Ovary (tissue), 9 donors: ENCODE data around the gene SAMM50. TPM values are rescaled to one million over a fixed set of nuclear protein-coding genes. Genes with fewer than 3 reads are reported as not detected.
A peak's percentile ranks its signal among the peaks of the same experiment; 100 is the strongest.

Source experiments
- DNase-seq, 5 donors: peaks; one replicate each; pipeline ENCODE4 v3.0.0-alpha.2; 2019 to 2020
- H3K27ac ChIP-seq, 2 donors: fragments of 200-600 bp; one replicate each; pipeline versions ENCODE4 v1.5.1 to v1.8.0; 2019 to 2022
- H3K27me3 ChIP-seq: fragments of 200-600 bp; one replicate; pipeline ENCODE4 v1.8.0; 2022
- H3K36me3 ChIP-seq: fragments of 200-600 bp; sonication (generic); one replicate; pipeline ENCODE4 v1.5.1; 2019
- H3K4me1 ChIP-seq: one replicate; pipeline ENCODE4 v1.8.1; 2013; ENCODE audit warnings: mild to moderate bottlenecking, moderate library complexity; ENCODE audit not compliant: insufficient read depth
- H3K4me3 ChIP-seq: fragments of 200-600 bp; sonication (generic); one replicate; pipeline ENCODE4 v1.5.1; 2017
- H3K9me3 ChIP-seq, 2 donors: fragments of 200-600 bp in 1 of 2; sonication (generic) in 1 of 2; one replicate each; pipeline versions ENCODE4 v1.5.1 to v1.8.1; 2013 to 2019; ENCODE audit warnings: mild to moderate bottlenecking in 1 of 2, moderate library complexity in 1 of 2
- CTCF ChIP-seq, 3 donors: fragments of 450-650 bp in 2 of 3; fragments of 200-600 bp in 1 of 3; IDR thresholded peaks; one replicate each; pipeline versions ENCODE4 v1.5.1 to v1.8.0; 2016 to 2022; ENCODE audit warnings: antibody characterized with exemption in 3 of 3, mild to moderate bottlenecking in 1 of 3
- EP300 ChIP-seq: sonication (generic); formaldehyde crosslinking; IDR thresholded peaks from one replicate; pipeline ENCODE4 v1.6.1; 2017; ENCODE audit warnings: antibody characterized with exemption
- POLR2A ChIP-seq: fragments of 450-650 bp; IDR thresholded peaks from one replicate; pipeline ENCODE4 v1.6.1; 2017; ENCODE audit warnings: antibody characterized with exemption, mild to moderate bottlenecking, moderate library complexity
- WGBS, 3 donors: extraction: QIAGEN DNeasy Blood & Tissue Kit in 1 of 3; methylation state at CpG; one replicate each; pipeline versions ENCODE4 v1.1.5 to v1.1.7; 2013 to 2017; 5-methylcytosine and 5-hydroxymethylcytosine counted together
- intact Hi-C, 4 donors: fragments of 100-400 bp; cut with DNase I; formaldehyde crosslinking; loops; one replicate each; pipeline versions ENCODE4 v1.11.0 to v1.15.1; 2022 to 2023
- polyA plus RNA-seq, 2 donors: library from polyadenylated mRNA; stranded (reverse); fragments of 200-250 nt in 1 of 2; fragments of 350-450 nt in 1 of 2; fragmentation: Illumina TruSeq in 1 of 2; extraction: RNeasy Lipid Tissue Mini Kit (QIAGEN cat#74804) in 1 of 2; gene quantifications; one replicate each; pipeline ENCODE4 v1.2.3, GENCODE V29; 2013 to 2014
- total RNA-seq, 7 donors: library from RNA; depleted of rRNA in 2 of 7; stranded (reverse); fragments of >200 nt in 2 of 7; fragmentation: NEBNext Ultra II Directional in 3 of 7; extraction: Animal tissue kit (Norgen Biotek cat#: 25700) in 3 of 7; gene quantifications; one replicate each; pipeline versions ENCODE4 v1.1.0 to v1.2.4, GENCODE V29; 2016 to 2023
- donor health status: DM: no; HTN: no; CAD: no; lungs with moderate emphysema.
- donor health status: DM: no; HTN: no; CAD: no.
- donor health status: Bipolar disorder and iron deficiency.
- donor health status: DM: yes; HTN: yes; CAD: no.
- donor health status: DM: no; HTN: no; CAD: no.
- donor health status: DM: yes; HTN: yes; CAD: no.

The SAMM50 gene
- total and polyA plus RNA-seq, 9 donors = 18.0 to 60.2 (median 42.4) TPM

GRCh38 chr22:43948836-43949406 is 6.3 kb upstream of the SAMM50 start:
- intact Hi-C loops = no loop called here
- Histone ChIP-seq H3K27me3 (no peaks in the 10 kb centered on the region), H3K9me3 (no peaks in the 10 kb centered on the region), H3K27ac (no peak overlapping the region), H3K4me3 (no peak overlapping the region), H3K36me3 (no peaks in the 10 kb centered on the region), H3K4me1 (no peaks in the 10 kb centered on the region)
- 86% methylated on average over 12 of the region's 12 CpGs for WGBS, 3 donors
- DNase-seq = no peak
- TF ChIP-seq EP300 = no peak
- no peak for TF ChIP-seq POLR2A
- TF ChIP-seq CTCF (IDR thresholded peaks at IDR 0.05) = no peak

- 76 to 78% (median 77%) methylated on average over 5 of the region's 5 CpGs for WGBS, 3 donors
- intact Hi-C loops = no loop called here
- no peak for DNase-seq
Measured at GRCh38 chr22:43951391-43951790, 3.9 kb upstream of the SAMM50 start.

GRCh38 chr22:43951966-43952365 is 3.3 kb upstream of the SAMM50 start:
- Histone ChIP-seq H3K27me3 (no peaks in the 10 kb centered on the region), H3K4me1 (peaks cover 5% of the 10 kb centered on the region), H3K9me3 (no peaks in the 10 kb centered on the region), H3K4me3 (no peak overlapping the region), H3K27ac (no peak overlapping the region), H3K36me3 (no peaks in the 10 kb centered on the region)
- DNase-seq = no peak
- whole genome bisulfite sequencing, 3 donors = 40 to 53% (median 46%) methylated on average over 7 of the region's 7 CpGs
- TF ChIP-seq CTCF (IDR thresholded peaks at IDR 0.05) = no peak
- no peak for TF ChIP-seq EP300
- TF ChIP-seq POLR2A = no peak
- intact Hi-C loops = no loop called here

More at GRCh38 chr22:43951391-43951790, 3.9 kb upstream of the SAMM50 start:
- Histone ChIP-seq H3K9me3 (no peaks in the 10 kb centered on the region), H3K4me1 (peaks cover 5% of the 10 kb centered on the region), H3K27me3 (no peaks in the 10 kb centered on the region), H3K4me3 (no peak overlapping the region), H3K36me3 (no peaks in the 10 kb centered on the region), H3K27ac (no peak overlapping the region)
- TF ChIP-seq CTCF (IDR thresholded peaks at IDR 0.05) (no peak), POLR2A (no peak), EP300 (no peak)

- WGBS, 3 donors = 32 to 39% (median 36%) methylated on average over 7 of the region's 7 CpGs
- intact Hi-C loops = no loop called here
- Histone ChIP-seq H3K9me3 (no peaks in the 10 kb centered on the region), H3K36me3 (no peaks in the 10 kb centered on the region), H3K4me1 (peaks cover 9% of the 10 kb centered on the region), H3K27ac (no peak overlapping the region), H3K27me3 (no peaks in the 10 kb centered on the region), H3K4me3 (peak overlapping the region; percentile 90)
- no peak for DNase-seq
- TF ChIP-seq CTCF (IDR thresholded peaks at IDR 0.05) = no peak
- no peak for TF ChIP-seq EP300
- TF ChIP-seq POLR2A = no peak
Measured at GRCh38 chr22:43953988-43954785, 1.1 kb upstream of the SAMM50 start.
